VCaP (cell line): ENCODE measurements around the gene PON2.

Source experiments
- H3K27ac ChIP-seq: fragments of 450-650 bp; 2 replicates; pipeline ENCODE4 v1.5.1; 2017
- CTCF ChIP-seq: fragments of 450-650 bp; conservative IDR thresholded peaks from 2 replicates; pipeline ENCODE4 v1.5.1; 2017; ENCODE audit warnings: mild to moderate bottlenecking, moderate library complexity

The PON2 gene

GRCh38 chr7:95434557-95435421 is at the start of gene PON2:
PON2 (minus strand) TSS chr7:95435028; CDS start chr7:95434951, 77 bp downstream.
- peak within 1 kb of the TSS; percentile 92 for H3K27ac ChIP-seq
- no peak for TF ChIP-seq CTCF

GRCh38 chr7:95482424-95482823 is 47.6 kb upstream of the PON2 start:
- no peak for TF ChIP-seq CTCF
- H3K27ac ChIP-seq = no peak overlapping the region

GRCh38 chr7:95481271-95482165 is 46.7 kb upstream of the PON2 start:
- no peak overlapping the region; the same call in 1 of the 2 replicates for H3K27ac ChIP-seq
- TF ChIP-seq CTCF = no peak

- TF ChIP-seq CTCF = no peak
- no peak overlapping the region for H3K27ac ChIP-seq
Measured at GRCh38 chr7:95479992-95480624, 45.3 kb upstream of the PON2 start.

GRCh38 chr7:95478272-95479037 is 43.6 kb upstream of the PON2 start:
- TF ChIP-seq CTCF = peak; percentile 46
- no peak overlapping the region for H3K27ac ChIP-seq

- H3K27ac ChIP-seq = peak overlapping the region; percentile 26; the same call in 1 of the 2 replicates
Measured at GRCh38 chr7:95476904-95477594, 42.2 kb upstream of the PON2 start.

More at GRCh38 chr7:95476904-95477594, 42.2 kb upstream of the PON2 start:
- peak; percentile 84 for TF ChIP-seq CTCF
